GM12872 (cell line): ENCODE data around the gene CUEDC1.

Source experiments
- TF ChIP-seq, protein P1 (sequence below): IDR thresholded peaks from 3 replicates; pipeline ENCODE4 v1.5.1; 2011; ENCODE audit warnings: low read depth, mild to moderate bottlenecking, low read length, moderate library complexity; ENCODE audit not compliant: insufficient read depth

The CUEDC1 gene

DNA sequence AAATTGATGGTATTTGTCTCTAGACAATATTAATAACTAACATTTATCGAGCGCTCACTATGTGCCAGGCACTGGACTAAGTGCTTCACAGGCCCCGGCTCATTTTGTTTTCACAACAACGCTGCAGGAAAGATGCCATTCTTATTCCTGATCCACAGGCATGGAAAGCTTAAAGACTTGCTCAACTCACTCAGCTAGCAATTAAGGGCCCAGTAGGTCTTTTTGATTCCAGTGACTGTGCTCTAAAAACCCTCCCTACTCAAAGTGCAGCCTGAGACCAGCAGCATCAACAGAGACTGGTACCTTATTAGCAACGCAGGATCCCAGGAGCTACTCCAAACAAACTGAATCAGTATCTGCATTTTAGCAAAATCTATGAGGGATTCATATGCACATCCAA, 35.3 kb downstream of the CUEDC1 start:
- TF ChIP-seq, protein P1, sequence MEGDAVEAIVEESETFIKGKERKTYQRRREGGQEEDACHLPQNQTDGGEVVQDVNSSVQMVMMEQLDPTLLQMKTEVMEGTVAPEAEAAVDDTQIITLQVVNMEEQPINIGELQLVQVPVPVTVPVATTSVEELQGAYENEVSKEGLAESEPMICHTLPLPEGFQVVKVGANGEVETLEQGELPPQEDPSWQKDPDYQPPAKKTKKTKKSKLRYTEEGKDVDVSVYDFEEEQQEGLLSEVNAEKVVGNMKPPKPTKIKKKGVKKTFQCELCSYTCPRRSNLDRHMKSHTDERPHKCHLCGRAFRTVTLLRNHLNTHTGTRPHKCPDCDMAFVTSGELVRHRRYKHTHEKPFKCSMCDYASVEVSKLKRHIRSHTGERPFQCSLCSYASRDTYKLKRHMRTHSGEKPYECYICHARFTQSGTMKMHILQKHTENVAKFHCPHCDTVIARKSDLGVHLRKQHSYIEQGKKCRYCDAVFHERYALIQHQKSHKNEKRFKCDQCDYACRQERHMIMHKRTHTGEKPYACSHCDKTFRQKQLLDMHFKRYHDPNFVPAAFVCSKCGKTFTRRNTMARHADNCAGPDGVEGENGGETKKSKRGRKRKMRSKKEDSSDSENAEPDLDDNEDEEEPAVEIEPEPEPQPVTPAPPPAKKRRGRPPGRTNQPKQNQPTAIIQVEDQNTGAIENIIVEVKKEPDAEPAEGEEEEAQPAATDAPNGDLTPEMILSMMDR = no peak

DNA sequence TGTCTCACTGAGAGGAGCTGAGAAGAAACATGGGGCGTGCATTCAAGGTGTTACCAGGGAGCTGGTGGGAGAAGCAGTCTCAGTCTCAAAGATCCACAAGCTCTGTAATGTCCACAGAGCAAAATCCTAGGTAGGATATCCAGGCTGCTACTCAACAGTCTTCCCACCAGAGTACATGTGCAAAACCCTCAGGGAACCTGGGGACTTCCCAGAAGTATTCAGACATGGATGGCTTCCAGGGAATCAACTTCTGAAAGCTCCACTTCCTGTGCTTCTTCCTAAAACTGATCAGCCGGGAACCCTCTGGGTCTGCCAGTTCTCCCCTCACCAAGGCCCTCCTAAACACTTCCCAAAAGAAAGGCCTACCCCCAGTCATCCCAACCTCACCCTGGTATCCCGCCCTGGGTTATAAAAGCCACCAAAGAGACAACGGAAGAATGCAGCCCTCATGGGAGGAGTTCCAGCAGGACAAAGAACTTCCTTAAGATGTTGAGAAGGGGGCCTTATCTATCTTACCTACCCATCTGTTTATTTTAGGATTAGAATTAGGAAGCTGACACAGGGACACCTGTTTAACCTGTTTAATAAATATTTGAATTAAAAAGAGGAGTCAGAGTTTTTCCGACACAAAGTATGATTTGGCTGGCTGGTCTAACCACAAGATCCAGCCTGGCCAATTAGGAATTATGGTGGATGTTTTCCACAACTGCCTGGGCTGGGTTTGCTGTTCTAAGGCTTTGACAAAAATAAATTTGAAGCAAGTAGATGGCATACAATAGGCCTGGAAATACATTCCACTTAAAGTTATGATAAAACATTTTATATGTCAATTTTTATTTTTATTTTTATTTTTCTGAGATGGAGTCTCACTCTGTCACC, 37.0 kb downstream of the CUEDC1 start:
- TF ChIP-seq, protein P1 = no peak

DNA sequence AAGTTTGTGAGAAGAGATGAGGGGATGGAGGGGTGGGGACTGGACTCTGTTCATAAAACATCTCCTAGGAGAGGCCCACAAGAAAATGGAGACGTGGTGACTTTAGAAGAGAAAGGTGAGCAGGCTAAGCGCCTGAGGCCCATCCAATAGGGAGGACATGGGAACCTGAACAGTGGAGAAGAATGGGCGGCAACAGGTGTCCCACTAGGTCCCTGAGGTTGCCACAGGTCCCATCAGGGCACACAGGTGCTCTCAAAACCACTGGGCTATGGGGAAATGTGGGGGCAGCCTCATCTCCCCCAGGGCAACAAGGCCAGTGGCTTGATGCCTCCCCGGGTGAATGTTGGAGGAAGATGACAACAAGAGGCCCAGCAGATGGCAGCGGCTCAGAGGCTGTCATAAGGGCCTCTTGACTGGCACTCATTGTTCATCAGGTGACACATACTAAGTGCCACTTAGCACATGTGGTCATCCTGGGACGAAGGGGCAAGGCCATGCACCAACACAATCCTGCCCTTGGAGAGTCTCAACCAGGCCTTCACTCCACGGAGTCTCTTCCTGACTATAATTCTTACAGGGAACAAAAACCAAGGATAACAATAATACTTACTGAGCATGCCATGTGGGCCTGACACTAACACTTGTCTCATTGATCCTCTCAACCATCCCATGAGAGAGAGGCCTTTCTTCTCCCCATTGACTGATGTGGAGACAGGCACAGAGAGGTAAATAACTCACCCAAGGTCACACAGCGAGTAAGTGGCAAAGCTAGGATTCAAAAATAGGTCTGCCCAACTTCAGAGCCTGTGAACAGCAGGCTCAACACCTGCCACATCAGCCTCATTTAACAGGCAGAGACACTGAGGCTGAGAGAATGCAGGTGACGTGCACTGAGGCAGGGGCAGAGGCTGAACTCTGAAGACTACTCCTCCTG, 38.0 kb downstream of the CUEDC1 start:
- TF ChIP-seq, protein P1 = 0 out of 3 replicates have a peak, but pooled peaks have one; percentile 28

DNA sequence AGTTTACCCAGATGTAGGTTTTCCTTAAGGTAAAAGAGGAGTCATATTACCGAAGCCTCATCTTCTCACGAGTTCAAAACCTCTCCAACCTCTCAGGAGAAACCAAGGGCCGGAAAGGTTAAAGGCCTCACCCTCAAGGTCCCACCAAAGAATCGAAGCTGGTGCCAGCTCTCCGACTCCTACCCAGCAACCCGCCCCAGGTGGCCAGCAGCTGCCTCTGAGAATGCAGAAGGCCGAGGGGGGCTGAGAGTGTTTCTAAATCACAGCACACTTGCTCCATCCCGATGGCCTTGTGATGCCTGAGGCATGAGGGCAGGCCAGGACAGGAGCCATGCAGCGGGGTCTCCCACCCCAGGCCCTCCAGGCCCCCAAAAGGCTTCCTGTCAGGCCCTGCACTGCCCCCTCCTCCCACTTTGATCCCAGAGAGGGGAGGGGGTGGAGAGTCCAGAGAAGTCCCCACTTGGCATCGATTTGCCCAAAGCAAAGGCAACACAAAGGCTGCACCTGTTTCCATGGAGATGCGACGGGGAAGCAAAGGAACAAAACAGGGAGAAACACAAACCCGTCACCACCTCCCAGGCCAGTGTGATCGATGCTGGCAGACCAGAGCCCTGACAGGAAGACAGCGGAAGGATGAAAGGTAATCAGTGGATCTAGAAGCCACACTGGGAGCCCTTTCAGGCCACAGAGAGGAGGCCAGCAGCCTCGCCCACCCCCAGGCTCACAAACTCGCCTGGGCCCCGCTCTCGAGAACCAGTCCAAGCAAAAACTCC, 39.0 kb downstream of the CUEDC1 start:
- TF ChIP-seq, protein P1 = no peak

DNA sequence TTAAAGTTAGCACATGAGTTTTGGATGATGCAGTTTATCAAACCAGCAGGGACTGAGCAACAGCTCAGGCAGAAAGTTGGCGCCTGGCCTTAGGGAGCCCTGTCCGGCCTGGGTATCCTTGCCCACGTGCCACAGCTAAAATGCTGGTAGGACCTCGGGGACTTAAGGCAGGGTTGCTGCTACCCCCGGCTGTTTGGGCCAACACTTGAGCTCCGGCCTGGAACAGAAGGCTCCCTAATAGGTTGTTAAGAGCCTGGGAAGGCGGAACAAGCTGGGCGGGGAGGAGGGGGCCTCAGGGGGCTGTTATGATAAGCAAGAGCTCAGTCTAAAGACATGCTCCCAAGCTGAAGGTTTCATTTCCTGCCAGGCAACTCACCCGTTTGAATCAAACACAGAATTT, 39.7 kb downstream of the CUEDC1 start:
- TF ChIP-seq, protein P1 = no peak

DNA sequence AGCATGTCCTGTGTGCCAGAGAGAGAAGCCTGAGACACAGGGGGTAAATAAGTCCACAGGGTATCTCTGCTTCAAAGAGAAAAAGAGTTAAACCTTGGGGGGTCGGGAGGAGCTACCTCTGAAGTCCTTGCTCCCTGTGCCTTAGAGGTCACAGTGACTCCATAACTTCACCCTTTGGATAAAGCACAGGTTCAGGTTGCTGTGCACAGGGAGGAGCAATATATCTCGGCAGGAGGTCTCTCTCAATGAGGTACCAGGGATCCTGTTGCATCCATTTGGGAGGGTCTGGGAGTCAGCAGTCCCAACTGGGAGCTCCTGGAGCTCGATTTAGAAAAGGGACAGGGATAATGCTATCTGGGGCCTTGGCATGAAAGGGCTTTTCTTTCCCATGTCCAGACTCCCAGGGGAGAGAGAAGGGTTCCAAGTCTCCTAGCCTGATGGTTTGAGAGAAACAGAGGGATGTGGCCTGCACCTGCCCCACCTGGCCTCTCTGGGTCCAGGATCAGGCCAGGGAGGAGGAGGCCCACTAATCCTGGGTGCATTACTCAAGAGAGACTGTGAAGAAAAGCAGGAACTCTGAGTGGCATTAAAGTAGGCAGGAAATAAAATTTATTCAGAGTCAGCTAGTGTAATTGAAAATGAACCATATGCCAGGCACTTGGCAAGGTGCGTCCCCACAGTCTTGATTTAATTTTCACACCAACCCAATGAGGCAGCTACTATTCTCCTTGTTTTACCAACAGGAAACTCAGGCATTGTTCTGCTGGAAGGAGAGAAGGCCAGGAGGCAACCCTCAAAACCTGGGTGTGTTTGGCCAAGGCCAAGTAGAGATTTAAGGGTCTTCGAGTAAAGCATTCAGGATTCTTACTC, 40.7 kb downstream of the CUEDC1 start:
- TF ChIP-seq, protein P1 = no peak
